BLaER1 treated with 17β-estradiol and CSF1 and Interleukin-3, amounts not matched to agents 10 nM and 100 nM (cell line): Measurements from ENCODE around the gene CDC16.

Experiments used
- H3K27ac ChIP-seq, 11 experiments: shearing (Covaris generic); formaldehyde crosslinking; 2 replicates each; pipeline ENCODE4 v1.8.1; 2022
- H3K27me3 ChIP-seq, 11 experiments: shearing (Covaris generic); formaldehyde crosslinking; 2 replicates each; pipeline ENCODE4 v1.8.1; 2022
- H3K36me3 ChIP-seq, 11 experiments: shearing (Covaris generic); formaldehyde crosslinking; 2 replicates each; pipeline ENCODE4 v1.8.1; 2022
- H3K4me1 ChIP-seq, 10 experiments: shearing (Covaris generic); formaldehyde crosslinking; 2 replicates each; pipeline ENCODE4 v1.8.1; 2022
- H3K4me2 ChIP-seq, 11 experiments: shearing (Covaris generic); formaldehyde crosslinking; 2 replicates each; pipeline ENCODE4 v1.8.1; 2022
- H3K4me3 ChIP-seq, 10 experiments: shearing (Covaris generic); formaldehyde crosslinking; 2 replicates each; pipeline ENCODE4 v1.8.1; 2022
- H3K9ac ChIP-seq, 11 experiments: shearing (Covaris generic); formaldehyde crosslinking; 2 replicates each; pipeline ENCODE4 v1.8.1; 2022
- H3K9me3 ChIP-seq, 11 experiments: shearing (Covaris generic); formaldehyde crosslinking; replicated peaks in 1 of 11; 2 replicates each; pipeline ENCODE4 v1.8.1; 2022
- H4K20me1 ChIP-seq, 11 experiments: shearing (Covaris generic); formaldehyde crosslinking; 2 replicates each; pipeline ENCODE4 v1.8.1; 2022
- Cebpa-rat ChIP-seq, 11 experiments: shearing (Covaris generic); IDR thresholded peaks; 2 replicates each; pipeline ENCODE4 v1.8.1; 2022

CDC16 gene

GRCh38 chr13:114288157-114288591 is 53.5 kb downstream of the CDC16 start:
- no peak overlapping the region for H3K4me2 ChIP-seq
- H3K27me3 ChIP-seq: no peaks in the 10 kb centered on the region
- peaks cover 80 to 98% (median 94%) of the 10 kb centered on the region in 11 experiments for H3K36me3 ChIP-seq
- no peak overlapping the region for H3K4me3 ChIP-seq
- peaks cover 12 to 22% (median 18%) of the 10 kb centered on the region in 10 experiments for H3K4me1 ChIP-seq
- TF ChIP-seq Cebpa-rat (IDR thresholded peaks at IDR 0.05): no peak
- no peaks in the 10 kb centered on the region for H3K9me3 ChIP-seq
- H4K20me1 ChIP-seq: peaks cover 7 to 53% (median 31%) of the 10 kb centered on the region in 11 experiments; a peak in 18 of 22 replicates
- H3K27ac ChIP-seq: no peak overlapping the region
- H3K9ac ChIP-seq: no peak overlapping the region

GRCh38 chr13:114296448-114296847 is 61.8 kb downstream of the CDC16 start:
- Histone ChIP-seq H3K27ac (peak overlapping the region in 3 of 11 experiments; percentile 72 to 86 (median 85); a peak in 3 of 22 replicates), H3K36me3 (peaks cover 52 to 88% (median 82%) of the 10 kb centered on the region in 11 experiments), H3K9ac (no peak overlapping the region), H3K4me1 (peaks cover 29 to 40% (median 35%) of the 10 kb centered on the region in 10 experiments), H3K4me3 (no peak overlapping the region), H4K20me1 (peaks cover 0 to 26% (median 9%) of the 10 kb centered on the region in 11 experiments; a peak in 13 of 22 replicates), H3K4me2 (peak overlapping the region in 8 of 11 experiments; percentile 67 to 88 (median 80); a peak in 10 of 22 replicates), H3K9me3 (no peaks in the 10 kb centered on the region), H3K27me3 (no peaks in the 10 kb centered on the region)
- TF ChIP-seq Cebpa-rat (IDR thresholded peaks at IDR 0.05): no peak

- TF ChIP-seq Cebpa-rat (IDR thresholded peaks at IDR 0.05): no peak
- H3K27ac ChIP-seq: 0 out of 22 replicates have a peak overlapping the region, but pooled peaks of 2 of the 11 experiments have one; percentile 72 to 85
- peak overlapping the region in 3 of 11 experiments; percentile 73 to 88 (median 80); a peak in 1 of 22 replicates for H3K4me2 ChIP-seq
- H3K4me1 ChIP-seq: peaks cover 29 to 40% (median 35%) of the 10 kb centered on the region in 10 experiments
- H3K27me3 ChIP-seq: no peaks in the 10 kb centered on the region
- H3K4me3 ChIP-seq: no peak overlapping the region
- peaks cover 52 to 88% (median 82%) of the 10 kb centered on the region in 11 experiments for H3K36me3 ChIP-seq
- peaks cover 0 to 26% (median 9%) of the 10 kb centered on the region in 11 experiments; a peak in 13 of 22 replicates for H4K20me1 ChIP-seq
- H3K9me3 ChIP-seq: no peaks in the 10 kb centered on the region
- H3K9ac ChIP-seq: no peak overlapping the region
Observed at GRCh38 chr13:114296902-114297301, 62.2 kb downstream of the CDC16 start.

GRCh38 chr13:114298866-114299265 is 64.2 kb downstream of the CDC16 start:
- peaks cover 0 to 26% (median 9%) of the 10 kb centered on the region in 11 experiments; a peak in 13 of 22 replicates for H4K20me1 ChIP-seq

GRCh38 chr13:114299604-114300305 is 65.1 kb downstream of the CDC16 start:
- Histone ChIP-seq H3K27ac (no peak overlapping the region), H3K9me3 (no peaks in the 10 kb centered on the region), H3K9ac (peak overlapping the region in 2 of 11 experiments; percentile 4 to 15; a peak in 2 of 22 replicates), H3K27me3 (no peaks in the 10 kb centered on the region), H3K4me2 (no peak overlapping the region), H3K4me3 (no peak overlapping the region), H3K4me1 (peaks cover 15 to 24% (median 22%) of the 10 kb centered on the region in 10 experiments), H3K36me3 (peaks cover 61 to 92% (median 87%) of the 10 kb centered on the region in 11 experiments), H4K20me1 (peaks cover 0 to 26% (median 9%) of the 10 kb centered on the region in 11 experiments; a peak in 13 of 22 replicates)
- no peak for TF ChIP-seq Cebpa-rat (IDR thresholded peaks at IDR 0.05)

More at GRCh38 chr13:114298866-114299265, 64.2 kb downstream of the CDC16 start:
- Histone ChIP-seq H3K27ac (no peak overlapping the region), H3K4me3 (no peak overlapping the region), H3K36me3 (peaks cover 52 to 88% (median 82%) of the 10 kb centered on the region in 11 experiments), H3K4me1 (peaks cover 24 to 33% (median 31%) of the 10 kb centered on the region in 10 experiments), H3K9ac (no peak overlapping the region), H3K27me3 (no peaks in the 10 kb centered on the region), H3K9me3 (no peaks in the 10 kb centered on the region), H3K4me2 (no peak overlapping the region)
- no peak for TF ChIP-seq Cebpa-rat (IDR thresholded peaks at IDR 0.05)

GRCh38 chr13:114303700-114304327 is 69.1 kb downstream of the CDC16 start:
- Histone ChIP-seq H3K9me3 (no peaks in the 10 kb centered on the region), H3K4me3 (no peak overlapping the region), H3K4me2 (no peak overlapping the region), H3K27me3 (no peaks in the 10 kb centered on the region), H3K9ac (no peak overlapping the region), H4K20me1 (peaks cover 0 to 15% (median 0%) of the 10 kb centered on the region in 11 experiments; a peak in 6 of 22 replicates), H3K27ac (no peak overlapping the region), H3K36me3 (peaks cover 76 to 85% (median 78%) of the 10 kb centered on the region in 11 experiments), H3K4me1 (no peaks in the 10 kb centered on the region)
- no peak for TF ChIP-seq Cebpa-rat (IDR thresholded peaks at IDR 0.05)

GRCh38 chr13:114304346-114305034 is 69.8 kb downstream of the CDC16 start:
- Histone ChIP-seq H3K9ac (no peak overlapping the region), H3K4me3 (no peak overlapping the region), H3K4me1 (peaks cover 0 to under 1% (median 0%) of the 10 kb centered on the region in 10 experiments; a peak in 3 of 20 replicates), H4K20me1 (peaks cover 0 to 9% (median 0%) of the 10 kb centered on the region in 11 experiments; a peak in 5 of 22 replicates), H3K36me3 (peaks cover 69 to 79% (median 71%) of the 10 kb centered on the region in 11 experiments), H3K27me3 (no peaks in the 10 kb centered on the region), H3K4me2 (no peak overlapping the region), H3K9me3 (no peaks in the 10 kb centered on the region), H3K27ac (no peak overlapping the region)
- TF ChIP-seq Cebpa-rat (IDR thresholded peaks at IDR 0.05): no peak

GRCh38 chr13:114309086-114309485 is 74.4 kb downstream of the CDC16 start:
- Histone ChIP-seq H3K4me3 (no peak overlapping the region), H4K20me1 (peaks cover 0 to under 1% (median 0%) of the 10 kb centered on the region in 11 experiments; a peak in 1 of 22 replicates), H3K4me2 (no peak overlapping the region), H3K9me3 (no peaks in the 10 kb centered on the region), H3K27me3 (no peaks in the 10 kb centered on the region), H3K27ac (no peak overlapping the region), H3K36me3 (peaks cover 23 to 33% (median 25%) of the 10 kb centered on the region in 11 experiments), H3K4me1 (peaks cover 18 to 45% (median 41%) of the 10 kb centered on the region in 10 experiments), H3K9ac (no peak overlapping the region)
- no peak for TF ChIP-seq Cebpa-rat (IDR thresholded peaks at IDR 0.05)
